Activated naive CD8-positive, alpha-beta T cell treated with anti-CD3 and anti-CD28 coated beads, Interleukin-2, amount 50 U/mL, for 16 hours (primary cell): ENCODE measurements around the gene PRRT2.
"Not testable (repeated sequence)": the region's sequence is repeated elsewhere in the genome, so short reads cannot be mapped to it uniquely, and the experiment has no call there.

Experiments used
- DNase-seq: peaks from one replicate; pipeline ENCODE4 v3.0.0-alpha.2; 2020; ENCODE audit warnings: low read depth, low spot score

The PRRT2 gene

GRCh38 chr16:29790949-29791844, 20.8 kb upstream of the PRRT2 start:
- DNase-seq: no peak

- no peak for DNase-seq
Measured at GRCh38 chr16:29791845-29792807, 19.9 kb upstream of the PRRT2 start.

- DNase-seq: not testable (repeated sequence)
Measured at GRCh38 chr16:29793153-29793552, 18.8 kb upstream of the PRRT2 start.

GRCh38 chr16:29794231-29794710, 17.7 kb upstream of the PRRT2 start:
- DNase-seq: no peak

- no peak for DNase-seq
Measured at GRCh38 chr16:29802416-29802935, 9.5 kb upstream of the PRRT2 start.

GRCh38 chr16:29804020-29804419, 8.0 kb upstream of the PRRT2 start:
- no peak for DNase-seq

GRCh38 chr16:29804455-29805231, 7.3 kb upstream of the PRRT2 start:
- DNase-seq: no peak

- peak; percentile 93 for DNase-seq
Measured at GRCh38 chr16:29805232-29806098, 6.5 kb upstream of the PRRT2 start.

- DNase-seq: peak; percentile 55
Measured at GRCh38 chr16:29806099-29806579, 5.9 kb upstream of the PRRT2 start, which contains the start of gene MAZ. Gene MAZ, plus strand, starts transcription at chr16:29806529. Its CDS starts 173 bp downstream, at chr16:29806702.

GRCh38 chr16:29806641-29807425, 5.2 kb upstream of the PRRT2 start:
- DNase-seq: no peak

- peak; percentile 70 for DNase-seq
Measured at GRCh38 chr16:29807426-29808218, 4.4 kb upstream of the PRRT2 start.

GRCh38 chr16:29808219-29808900, 3.6 kb upstream of the PRRT2 start:
- no peak for DNase-seq

GRCh38 chr16:29809031-29809747, 2.8 kb upstream of the PRRT2 start:
- DNase-seq: no peak

- no peak for DNase-seq
Measured at GRCh38 chr16:29809850-29810698, 1.9 kb upstream of the PRRT2 start.

GRCh38 chr16:29810699-29811169, 1.3 kb upstream of the PRRT2 start:
- DNase-seq: no peak
